Neural cell (in vitro differentiated cells): Measurements from ENCODE around the gene ZBTB7C. TPM values are rescaled to one million over a fixed set of nuclear protein-coding genes. Genes with fewer than 3 reads are reported as not detected.

Experiments used
- H2AFZ ChIP-seq: fragments of 200-600, 300-800 bp; sonication (generic), shearing (Covaris generic); 2 replicates; pipeline ENCODE4 v1.6.0; 2014; ENCODE audit warnings: low read depth, mild to moderate bottlenecking, antibody characterized with exemption, low read length, moderate library complexity
- H3F3A ChIP-seq: fragments of 200-600 bp; shearing (Covaris generic); 2 replicates; pipeline ENCODE4 v1.6.1; 2016; ENCODE audit warnings: mild to moderate bottlenecking, moderate library complexity, mixed read lengths, antibody characterized with exemption, low read length; ENCODE audit not compliant: insufficient read depth, poor library complexity, severe bottlenecking
- H3K27ac ChIP-seq: fragments of 200-600, 300-800 bp; sonication (generic), shearing (Covaris generic); 2 replicates; pipeline ENCODE4 v1.5.1; 2014; ENCODE audit warnings: mild to moderate bottlenecking, low read length, moderate library complexity
- H3K27me3 ChIP-seq: fragments of 300-800, 200-600 bp; sonication (generic), shearing (Covaris generic); 2 replicates; pipeline ENCODE4 v1.6.0; 2014; ENCODE audit warnings: mild to moderate bottlenecking, low read depth, low read length, moderate library complexity; ENCODE audit not compliant: insufficient read depth
- H3K36me3 ChIP-seq: fragments of 300-800, 200-600 bp; sonication (generic), shearing (Covaris generic); 2 replicates; pipeline ENCODE4 v1.5.1; 2014; ENCODE audit warnings: mild to moderate bottlenecking, antibody characterized with exemption, low read length, moderate library complexity; ENCODE audit not compliant: insufficient read depth
- H3K4me2 ChIP-seq: fragments of 300-800, 200-600 bp; sonication (generic), shearing (Covaris generic); 2 replicates; pipeline ENCODE4 v1.6.0; 2014; ENCODE audit warnings: mild to moderate bottlenecking, low read length
- H3K4me3 ChIP-seq: fragments of 300-800, 200-600 bp; sonication (generic), shearing (Covaris generic); 2 replicates; pipeline ENCODE4 v1.5.1; 2014; ENCODE audit warnings: mild to moderate bottlenecking, low read length, moderate library complexity
- H3K79me2 ChIP-seq: fragments of 200-600 bp; shearing (Covaris generic); replicated peaks from 2 replicates; pipeline ENCODE4 v1.6.0; 2014; ENCODE audit warnings: mild to moderate bottlenecking, low read length, moderate library complexity; ENCODE audit not compliant: insufficient read depth
- H3K9ac ChIP-seq: fragments of 300-800, 200-600 bp; sonication (generic), shearing (Covaris generic); 2 replicates; pipeline ENCODE4 v1.6.1; 2016; ENCODE audit warnings: mild to moderate bottlenecking, low read length, mixed read lengths
- H3K9me2 ChIP-seq: fragments of 200-600 bp; shearing (Covaris generic); 2 replicates; pipeline ENCODE4 v1.6.1; 2016; ENCODE audit warnings: mild to moderate bottlenecking, low read length, mixed read lengths; ENCODE audit not compliant: insufficient read depth
- H3K9me3 ChIP-seq: fragments of 200-600, 300-800 bp; sonication (generic), shearing (Covaris generic); 2 replicates; pipeline ENCODE4 v1.6.1; 2016; ENCODE audit warnings: mild to moderate bottlenecking, mixed run types, low read length, moderate library complexity, mixed read lengths
- H4K20me1 ChIP-seq: fragments of 200-600 bp; shearing (Covaris generic); 2 replicates; pipeline ENCODE4 v1.6.1; 2016; ENCODE audit warnings: mild to moderate bottlenecking, mixed run types; ENCODE audit not compliant: insufficient read depth
- EP300 ChIP-seq: fragments of 450-650 bp; conservative IDR thresholded peaks from 2 replicates; pipeline ENCODE4 v1.6.1; 2014; ENCODE audit warnings: antibody characterized with exemption, mild to moderate bottlenecking, moderate library complexity; ENCODE audit not compliant: poor library complexity, severe bottlenecking
- EZH2 ChIP-seq: fragments of 200-600, 300-800 bp; shearing (Covaris generic), sonication (generic); IDR thresholded peaks from 2 replicates; pipeline ENCODE4 v1.6.1; 2014; ENCODE audit warnings: antibody characterized with exemption, low read length, borderline replicate concordance, mild to moderate bottlenecking; ENCODE audit not compliant: insufficient read depth, poor library complexity, severe bottlenecking
- MXI1 ChIP-seq: fragments of 450-650 bp; conservative IDR thresholded peaks from 2 replicates; pipeline ENCODE4 v1.6.1; 2014; ENCODE audit warnings: antibody characterized with exemption, mild to moderate bottlenecking; ENCODE audit not compliant: poor library complexity, severe bottlenecking
- POLR2AphosphoS5 ChIP-seq: IDR thresholded peaks from 2 replicates; pipeline ENCODE4 v1.6.1; 2012
- RAD21 ChIP-seq: fragments of 450-650 bp; conservative IDR thresholded peaks from 2 replicates; pipeline ENCODE4 v1.6.1; 2014; ENCODE audit warnings: antibody characterized with exemption, mild to moderate bottlenecking, moderate library complexity
- SMC3 ChIP-seq: fragments of 450-650 bp; conservative IDR thresholded peaks from 2 replicates; pipeline ENCODE4 v1.6.1; 2014; ENCODE audit warnings: antibody characterized with exemption, mild to moderate bottlenecking, moderate library complexity; ENCODE audit not compliant: poor library complexity
- TAF1 ChIP-seq: IDR thresholded peaks from 2 replicates; pipeline ENCODE4 v1.6.1; 2012; ENCODE audit warnings: low read depth
- polyA plus RNA-seq: library from polyadenylated mRNA; depleted of rRNA; stranded (reverse); fragments of >200 nt; gene quantifications from 2 replicates; pipeline ENCODE4 v1.2.3, GENCODE V29; 2014
- TF ChIP-seq, protein P1 (sequence below): fragments of 450-650 bp; IDR thresholded peaks from 2 replicates; pipeline ENCODE4 v1.5.1; 2014; ENCODE audit warnings: antibody characterized with exemption, mild to moderate bottlenecking, moderate library complexity; ENCODE audit not compliant: poor library complexity, severe bottlenecking
- TF ChIP-seq, protein P2 (sequence below): IDR thresholded peaks from 2 replicates; pipeline ENCODE4 v1.6.1; 2012; ENCODE audit warnings: borderline replicate concordance

The ZBTB7C gene
- polyA plus RNA-seq, 1 donor from 2014 or later = 2.4 TPM

DNA sequence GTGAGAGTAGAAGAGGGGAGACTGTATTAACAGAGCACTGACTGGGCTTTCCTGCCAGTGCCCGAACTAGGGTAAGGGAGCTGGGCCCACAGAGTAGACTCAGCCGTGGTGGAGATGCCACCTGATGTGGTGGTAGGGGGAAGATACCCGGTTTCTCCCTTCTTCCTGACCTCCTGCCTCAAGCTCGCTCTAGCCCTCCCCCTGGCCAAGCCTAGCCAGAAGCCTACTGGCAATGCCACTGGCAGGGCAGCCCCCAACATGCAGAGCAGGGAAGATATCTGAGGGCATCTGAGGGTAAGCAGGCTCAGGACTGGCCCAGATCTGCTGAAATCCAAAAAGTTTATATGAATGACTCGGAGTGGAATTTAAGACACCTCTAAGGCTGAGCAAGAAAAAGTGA, 316.1 kb downstream of the ZBTB7C start:
- H3K9me3 ChIP-seq = no peaks in the 10 kb centered on the region
- H3K4me3 ChIP-seq = no peak overlapping the region
- no peaks in the 10 kb centered on the region for H3K36me3 ChIP-seq
- no peaks in the 10 kb centered on the region for H3K79me2 ChIP-seq
- H4K20me1 ChIP-seq = no peaks in the 10 kb centered on the region
- TF ChIP-seq MXI1 (no peak), SMC3 (no peak), EP300 (no peak), RAD21 (no peak), POLR2AphosphoS5 (no peak), TAF1 (no peak), EZH2 (no peak)
- TF ChIP-seq, protein P1, sequence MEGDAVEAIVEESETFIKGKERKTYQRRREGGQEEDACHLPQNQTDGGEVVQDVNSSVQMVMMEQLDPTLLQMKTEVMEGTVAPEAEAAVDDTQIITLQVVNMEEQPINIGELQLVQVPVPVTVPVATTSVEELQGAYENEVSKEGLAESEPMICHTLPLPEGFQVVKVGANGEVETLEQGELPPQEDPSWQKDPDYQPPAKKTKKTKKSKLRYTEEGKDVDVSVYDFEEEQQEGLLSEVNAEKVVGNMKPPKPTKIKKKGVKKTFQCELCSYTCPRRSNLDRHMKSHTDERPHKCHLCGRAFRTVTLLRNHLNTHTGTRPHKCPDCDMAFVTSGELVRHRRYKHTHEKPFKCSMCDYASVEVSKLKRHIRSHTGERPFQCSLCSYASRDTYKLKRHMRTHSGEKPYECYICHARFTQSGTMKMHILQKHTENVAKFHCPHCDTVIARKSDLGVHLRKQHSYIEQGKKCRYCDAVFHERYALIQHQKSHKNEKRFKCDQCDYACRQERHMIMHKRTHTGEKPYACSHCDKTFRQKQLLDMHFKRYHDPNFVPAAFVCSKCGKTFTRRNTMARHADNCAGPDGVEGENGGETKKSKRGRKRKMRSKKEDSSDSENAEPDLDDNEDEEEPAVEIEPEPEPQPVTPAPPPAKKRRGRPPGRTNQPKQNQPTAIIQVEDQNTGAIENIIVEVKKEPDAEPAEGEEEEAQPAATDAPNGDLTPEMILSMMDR = no peak
- TF ChIP-seq, protein P2, sequence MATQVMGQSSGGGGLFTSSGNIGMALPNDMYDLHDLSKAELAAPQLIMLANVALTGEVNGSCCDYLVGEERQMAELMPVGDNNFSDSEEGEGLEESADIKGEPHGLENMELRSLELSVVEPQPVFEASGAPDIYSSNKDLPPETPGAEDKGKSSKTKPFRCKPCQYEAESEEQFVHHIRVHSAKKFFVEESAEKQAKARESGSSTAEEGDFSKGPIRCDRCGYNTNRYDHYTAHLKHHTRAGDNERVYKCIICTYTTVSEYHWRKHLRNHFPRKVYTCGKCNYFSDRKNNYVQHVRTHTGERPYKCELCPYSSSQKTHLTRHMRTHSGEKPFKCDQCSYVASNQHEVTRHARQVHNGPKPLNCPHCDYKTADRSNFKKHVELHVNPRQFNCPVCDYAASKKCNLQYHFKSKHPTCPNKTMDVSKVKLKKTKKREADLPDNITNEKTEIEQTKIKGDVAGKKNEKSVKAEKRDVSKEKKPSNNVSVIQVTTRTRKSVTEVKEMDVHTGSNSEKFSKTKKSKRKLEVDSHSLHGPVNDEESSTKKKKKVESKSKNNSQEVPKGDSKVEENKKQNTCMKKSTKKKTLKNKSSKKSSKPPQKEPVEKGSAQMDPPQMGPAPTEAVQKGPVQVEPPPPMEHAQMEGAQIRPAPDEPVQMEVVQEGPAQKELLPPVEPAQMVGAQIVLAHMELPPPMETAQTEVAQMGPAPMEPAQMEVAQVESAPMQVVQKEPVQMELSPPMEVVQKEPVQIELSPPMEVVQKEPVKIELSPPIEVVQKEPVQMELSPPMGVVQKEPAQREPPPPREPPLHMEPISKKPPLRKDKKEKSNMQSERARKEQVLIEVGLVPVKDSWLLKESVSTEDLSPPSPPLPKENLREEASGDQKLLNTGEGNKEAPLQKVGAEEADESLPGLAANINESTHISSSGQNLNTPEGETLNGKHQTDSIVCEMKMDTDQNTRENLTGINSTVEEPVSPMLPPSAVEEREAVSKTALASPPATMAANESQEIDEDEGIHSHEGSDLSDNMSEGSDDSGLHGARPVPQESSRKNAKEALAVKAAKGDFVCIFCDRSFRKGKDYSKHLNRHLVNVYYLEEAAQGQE = no peak
- no peaks in the 10 kb centered on the region for H3F3A ChIP-seq
- H3K9ac ChIP-seq = no peak overlapping the region
- no peak overlapping the region for H3K4me2 ChIP-seq
- H3K9me2 ChIP-seq = no peaks in the 10 kb centered on the region
- no peak overlapping the region for H2AFZ ChIP-seq
- no peaks in the 10 kb centered on the region for H3K27me3 ChIP-seq
- H3K27ac ChIP-seq = no peak overlapping the region

DNA sequence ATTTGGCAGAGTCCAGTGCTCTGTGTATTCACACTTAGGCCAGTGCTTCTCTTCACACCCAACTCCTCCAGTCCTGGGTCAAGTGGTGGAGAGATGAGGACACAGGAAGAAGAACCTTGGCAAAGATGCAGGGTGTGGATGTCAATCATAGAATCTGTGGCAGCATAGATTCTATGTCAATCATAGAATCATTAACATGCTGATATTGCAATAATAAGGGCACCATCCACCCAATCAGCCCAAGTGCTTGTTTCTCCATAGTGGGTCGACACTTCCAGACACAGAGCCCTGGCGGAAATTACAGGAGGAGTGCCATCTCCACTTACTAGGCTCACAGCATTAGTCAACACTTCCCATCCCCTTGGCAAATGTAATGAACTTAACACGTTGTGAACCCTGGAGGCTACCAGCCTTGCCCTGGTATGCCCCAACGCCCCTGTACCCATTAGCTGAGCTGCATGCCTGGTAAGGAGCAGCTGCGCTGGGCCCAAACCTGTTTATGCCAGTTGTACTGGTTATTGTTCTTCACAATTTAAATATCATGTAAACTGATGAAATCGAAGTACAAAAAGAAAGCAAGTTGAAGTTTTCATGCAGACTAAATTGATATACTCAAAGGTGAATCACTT, 317.2 kb downstream of the ZBTB7C start:
- Histone ChIP-seq H3K27ac (no peak overlapping the region), H3F3A (no peaks in the 10 kb centered on the region), H4K20me1 (no peaks in the 10 kb centered on the region), H3K36me3 (no peaks in the 10 kb centered on the region), H3K4me3 (no peak overlapping the region), H3K27me3 (no peaks in the 10 kb centered on the region), H3K4me2 (no peak overlapping the region), H3K9me2 (no peaks in the 10 kb centered on the region), H3K9me3 (no peaks in the 10 kb centered on the region), H3K9ac (no peak overlapping the region), H3K79me2 (no peaks in the 10 kb centered on the region), H2AFZ (no peak overlapping the region)
- TF ChIP-seq EP300 (no peak), TAF1 (no peak)

DNA sequence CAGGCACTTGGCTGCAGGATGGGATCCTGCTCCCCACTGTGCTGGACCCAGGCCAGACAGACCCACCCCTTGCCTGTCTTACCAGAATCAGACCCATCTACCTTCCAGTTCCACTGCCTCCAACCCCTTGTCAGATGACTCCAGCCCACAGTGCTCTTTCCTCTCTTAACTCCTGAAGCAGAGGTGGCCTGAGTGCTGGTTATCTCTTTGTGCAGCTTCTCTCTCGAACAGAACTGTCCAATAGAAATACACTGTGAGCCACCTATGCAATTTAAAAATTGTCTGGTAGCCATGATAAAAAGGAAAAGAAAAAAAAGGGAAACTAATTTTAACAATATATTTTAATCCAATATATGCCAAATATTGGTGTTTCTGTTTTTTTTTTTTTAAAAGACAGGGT, 318.5 kb downstream of the ZBTB7C start:
- Histone ChIP-seq H3K4me2 (no peak overlapping the region), H3K36me3 (no peaks in the 10 kb centered on the region), H3K9me3 (no peaks in the 10 kb centered on the region), H3K27ac (no peak overlapping the region), H3K9ac (no peak overlapping the region), H3K79me2 (no peaks in the 10 kb centered on the region), H3K27me3 (no peaks in the 10 kb centered on the region), H3K9me2 (no peaks in the 10 kb centered on the region), H4K20me1 (no peaks in the 10 kb centered on the region), H3F3A (no peaks in the 10 kb centered on the region), H3K4me3 (no peak overlapping the region), H2AFZ (no peak overlapping the region)
- TF ChIP-seq POLR2AphosphoS5 (no peak), SMC3 (no peak)
- TF ChIP-seq, protein P1 = no peak
